ENCODE results near the gene BIRC2. TPM values are rescaled to one million over a fixed set of nuclear protein-coding genes. Genes with fewer than 3 reads are reported as not detected.
"Not testable (repeated sequence)": the region's sequence is repeated elsewhere in the genome, so short reads cannot be mapped to it uniquely, and the experiment has no call there.

Gene BIRC2
- 32.4 TPM for total RNA-seq
- long read RNA-seq, transcript BIRC2-201 (9 exons, 3,743 nt) = major isoform, 21 of 31 reads
- long read RNA-seq, partial matches to known transcripts = 3 of 31 reads
- long read RNA-seq, other reads (novel, unspliced or antisense) = 5 of 31 reads

DNA sequence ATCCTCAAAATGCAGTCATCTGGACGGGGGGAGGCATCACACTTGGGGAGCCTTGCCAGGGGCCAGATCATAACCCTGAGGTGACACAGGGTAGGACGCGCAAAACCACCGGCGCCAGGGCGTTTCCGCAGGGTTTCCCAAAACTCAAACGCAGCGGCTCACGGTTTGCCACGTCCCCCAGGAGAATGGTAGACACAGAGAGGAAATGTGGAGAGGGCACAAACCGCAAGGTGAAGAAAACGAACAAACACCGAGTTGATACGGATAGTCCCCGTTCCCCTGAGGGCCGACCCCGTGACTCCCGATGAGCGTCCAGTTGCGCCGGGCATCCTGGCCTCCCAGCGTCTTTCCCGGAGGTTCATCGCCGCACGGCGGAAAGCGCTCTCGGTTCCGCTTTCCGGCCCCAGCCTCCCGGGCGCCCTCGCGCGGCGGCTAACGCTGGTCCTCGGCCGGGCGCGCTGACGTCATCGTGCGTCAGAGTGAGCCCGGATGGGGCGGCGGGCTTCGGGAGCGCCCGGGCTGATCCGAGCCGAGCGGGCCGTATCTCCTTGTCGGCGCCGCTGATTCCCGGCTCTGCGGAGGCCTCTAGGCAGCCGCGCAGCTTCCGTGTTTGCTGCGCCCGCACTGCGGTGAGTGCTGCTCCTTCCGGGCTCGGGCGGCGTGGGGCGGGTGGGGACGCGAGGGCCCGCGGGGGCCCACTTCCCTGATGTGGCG, at the start of gene BIRC2:
TSS of gene BIRC2 (plus strand) at position 467 of the 714 bp plus-strand sequence. CDS start 2,641 bp downstream, outside the sequence.
- DNase-seq (ENCODE audit: missing footprints) (peak; percentile 98), ATAC-seq (peak; percentile 97)
- intact Hi-C loops (cut with DNase I) = loop anchor here (1.0 to 2.0 kb wide), 3 partner anchors 28 to 105 kb away; partner anchors contain the start of gene TMEM123

DNA sequence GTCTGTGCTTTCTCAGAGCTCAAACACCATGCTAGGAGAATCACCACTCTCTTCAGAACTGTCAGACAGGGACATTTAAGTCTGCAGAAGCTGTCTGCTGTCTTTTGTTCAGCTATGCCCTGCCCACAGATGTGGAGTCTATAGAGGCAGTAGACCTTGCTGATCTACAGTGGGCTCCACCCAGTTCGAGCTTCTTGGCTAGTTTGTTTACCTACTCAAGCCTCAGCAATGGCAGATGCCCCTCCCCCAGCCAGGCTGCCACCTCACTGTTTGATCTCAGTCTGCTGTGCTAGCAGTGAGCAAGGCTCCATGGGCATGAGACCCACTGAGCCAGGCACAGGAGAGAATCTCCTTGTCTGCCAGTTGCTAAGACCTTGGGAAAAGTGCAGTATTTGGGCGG, 46.2 kb upstream of the BIRC2 start:
- DNase-seq (ENCODE audit: missing footprints); intact Hi-C loops (cut with DNase I); ATAC-seq: not testable (repeated sequence)

DNA sequence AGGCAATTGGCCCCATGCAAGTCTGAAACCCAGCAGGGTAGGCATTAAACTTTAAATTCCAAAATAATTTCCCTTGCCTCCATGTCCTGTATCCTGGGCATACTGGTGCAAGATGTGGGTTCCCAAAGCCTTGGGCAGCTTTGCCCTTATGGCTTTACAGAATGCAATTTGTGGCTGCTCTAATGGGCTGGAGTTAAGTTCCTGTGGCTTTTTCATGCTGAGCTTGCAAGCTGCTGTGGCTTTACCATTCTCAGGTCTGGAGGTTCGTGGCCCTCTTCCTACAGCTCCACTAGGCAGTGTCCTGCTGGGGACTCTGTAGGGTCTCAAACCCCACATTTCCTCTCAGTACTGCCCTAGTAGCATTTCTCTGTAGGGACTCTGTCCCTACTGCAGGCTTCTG, 44.8 kb upstream of the BIRC2 start:
- intact Hi-C loops (cut with DNase I) = no loop called here
- ATAC-seq = no peak

DNA sequence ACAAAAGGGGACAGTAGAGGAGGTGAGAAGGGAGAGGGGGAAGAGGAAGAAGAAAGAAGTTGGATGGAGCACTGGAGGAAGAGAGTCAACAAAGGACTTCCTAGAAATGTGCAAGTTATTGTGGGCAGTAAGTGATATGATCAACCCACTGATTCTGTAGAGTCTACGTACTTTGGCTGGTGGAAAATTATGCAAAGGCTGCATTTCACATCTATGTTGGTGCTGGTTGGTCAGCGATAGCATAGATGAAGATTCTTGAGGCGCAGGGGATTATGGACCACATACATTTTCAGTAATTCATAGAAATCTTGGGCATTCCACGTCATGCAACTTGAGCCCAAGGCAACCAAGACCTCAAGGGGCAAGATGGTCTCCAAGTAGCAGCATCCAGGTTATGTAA, 42.3 kb upstream of the BIRC2 start:
- no peak for DNase-seq (ENCODE audit: missing footprints)
- no peak for ATAC-seq
- intact Hi-C loops (cut with DNase I) = no loop called here

More for the DNA sequence above, 44.8 kb upstream of the BIRC2 start:
- no peak for DNase-seq (ENCODE audit: missing footprints)

DNA sequence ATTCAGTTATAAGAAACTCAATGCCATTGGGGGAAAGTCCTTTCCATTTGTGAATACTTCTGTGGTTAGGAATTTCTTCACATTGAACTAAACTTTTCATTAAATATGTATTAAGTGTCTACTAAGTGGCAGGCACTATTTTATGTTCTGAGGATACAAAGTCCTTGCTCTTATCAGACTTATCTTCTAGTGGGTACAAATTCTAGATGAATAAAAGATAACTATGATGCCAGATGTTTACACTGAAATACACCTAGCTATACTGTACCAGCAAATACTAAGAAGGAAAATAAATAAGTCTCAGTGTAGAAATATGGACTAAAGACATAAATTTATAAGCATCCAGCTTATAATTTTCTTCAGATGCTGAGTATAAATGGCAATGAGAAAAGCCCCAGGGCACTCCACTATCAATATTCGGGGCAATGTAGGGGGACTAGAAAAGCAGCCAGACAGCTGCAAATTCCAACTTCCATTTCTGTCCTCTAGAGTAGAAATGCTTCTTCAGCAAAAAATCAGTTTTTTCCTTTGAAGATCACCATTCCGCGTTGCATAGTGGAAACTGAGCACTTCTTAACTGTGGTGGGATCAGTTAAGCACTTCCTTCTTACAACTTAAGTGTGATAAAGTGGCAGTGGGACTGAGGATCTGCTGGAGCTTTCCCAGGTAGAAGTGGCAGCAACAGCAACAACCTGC, 41.5 kb upstream of the BIRC2 start:
- intact Hi-C loops (cut with DNase I) = no loop called here
- DNase-seq (ENCODE audit: missing footprints) (no peak), ATAC-seq (no peak)

DNA sequence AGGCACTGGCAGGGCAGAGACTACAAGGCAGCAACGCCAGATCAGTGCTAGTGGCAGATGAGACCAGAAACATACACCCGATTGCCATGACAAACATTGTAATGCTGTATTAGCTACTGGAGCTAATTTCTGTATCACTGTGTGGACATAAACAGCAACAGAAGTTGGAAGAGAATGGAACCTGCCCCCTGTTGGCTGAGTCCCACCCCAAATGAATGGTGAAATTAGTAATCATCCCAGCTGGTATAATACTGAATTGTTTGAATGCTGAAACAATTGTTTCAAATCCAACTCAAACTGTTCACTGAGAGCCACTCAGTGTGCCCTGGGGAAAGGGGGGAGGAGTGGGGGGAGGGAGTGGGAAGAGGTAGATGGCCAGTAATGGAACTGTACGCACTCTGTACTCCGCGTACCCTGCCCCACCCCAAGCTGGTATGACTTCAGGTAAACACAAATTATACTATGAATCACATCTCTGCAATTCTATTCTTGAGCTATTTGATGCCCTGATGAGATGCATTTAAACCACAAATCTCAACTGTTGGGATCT, 40.9 kb upstream of the BIRC2 start:
- no peak for DNase-seq (ENCODE audit: missing footprints)
- ATAC-seq = no peak
- intact Hi-C loops (cut with DNase I) = no loop called here

DNA sequence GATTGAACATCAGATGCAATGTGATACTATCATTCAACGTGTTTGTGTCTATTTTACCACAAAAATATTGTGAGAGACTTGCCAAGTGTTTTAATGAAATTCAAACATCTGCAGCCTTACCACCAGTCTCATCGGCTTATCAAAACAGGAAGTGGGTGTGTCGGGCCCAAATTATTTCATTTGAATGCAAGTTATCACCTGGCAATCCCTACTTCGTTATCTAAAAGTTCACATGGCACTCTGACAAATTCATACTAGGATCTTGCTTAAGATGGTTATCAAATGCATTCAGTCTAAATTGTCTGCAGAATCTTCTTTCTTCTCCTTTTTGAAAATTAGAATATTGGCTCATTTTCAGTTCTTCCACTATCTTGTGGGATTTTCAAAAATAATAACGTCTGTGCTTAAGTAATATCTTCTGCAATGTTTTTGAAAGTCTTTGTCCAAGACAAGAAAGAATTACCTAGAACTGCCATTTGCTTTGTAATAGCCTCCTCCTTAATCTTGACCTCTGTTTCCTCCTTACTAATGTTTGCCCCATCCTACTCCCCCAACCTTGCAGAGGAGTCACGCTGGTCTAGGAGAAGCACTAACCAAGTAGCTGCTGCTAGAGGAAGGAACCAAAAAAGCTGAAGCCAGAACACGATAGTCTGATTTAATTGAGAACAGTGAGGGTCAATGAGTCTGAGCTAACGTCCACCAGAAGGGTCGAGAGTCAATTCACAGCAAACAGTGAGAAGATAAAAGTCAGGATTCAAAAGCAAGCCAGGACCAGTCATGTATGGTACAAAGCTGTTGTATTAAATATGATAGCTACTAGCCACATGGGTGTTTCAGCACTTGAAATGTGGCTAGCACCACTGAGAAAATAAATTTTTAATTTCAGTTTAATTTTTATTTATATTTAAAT, 39.9 kb upstream of the BIRC2 start:
- intact Hi-C loops (cut with DNase I) = no loop called here
- ATAC-seq (no peak), DNase-seq (ENCODE audit: missing footprints) (no peak)

DNA sequence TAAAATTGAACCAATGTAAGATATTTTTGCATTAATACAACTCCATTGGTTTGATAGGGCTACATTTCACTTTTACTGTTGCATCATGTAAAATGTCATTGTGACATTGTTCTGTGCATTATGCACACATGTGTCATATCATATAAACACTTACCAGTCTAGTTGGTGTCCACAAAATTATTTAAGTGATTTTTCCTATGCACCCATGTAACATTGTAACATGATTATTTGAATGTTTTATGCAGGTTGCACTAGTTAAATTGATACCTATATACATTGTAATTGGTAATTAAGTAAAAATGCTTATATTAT, 39.3 kb upstream of the BIRC2 start:
- ATAC-seq (no peak), DNase-seq (ENCODE audit: missing footprints) (no peak)
- intact Hi-C loops (cut with DNase I) = no loop called here

DNA sequence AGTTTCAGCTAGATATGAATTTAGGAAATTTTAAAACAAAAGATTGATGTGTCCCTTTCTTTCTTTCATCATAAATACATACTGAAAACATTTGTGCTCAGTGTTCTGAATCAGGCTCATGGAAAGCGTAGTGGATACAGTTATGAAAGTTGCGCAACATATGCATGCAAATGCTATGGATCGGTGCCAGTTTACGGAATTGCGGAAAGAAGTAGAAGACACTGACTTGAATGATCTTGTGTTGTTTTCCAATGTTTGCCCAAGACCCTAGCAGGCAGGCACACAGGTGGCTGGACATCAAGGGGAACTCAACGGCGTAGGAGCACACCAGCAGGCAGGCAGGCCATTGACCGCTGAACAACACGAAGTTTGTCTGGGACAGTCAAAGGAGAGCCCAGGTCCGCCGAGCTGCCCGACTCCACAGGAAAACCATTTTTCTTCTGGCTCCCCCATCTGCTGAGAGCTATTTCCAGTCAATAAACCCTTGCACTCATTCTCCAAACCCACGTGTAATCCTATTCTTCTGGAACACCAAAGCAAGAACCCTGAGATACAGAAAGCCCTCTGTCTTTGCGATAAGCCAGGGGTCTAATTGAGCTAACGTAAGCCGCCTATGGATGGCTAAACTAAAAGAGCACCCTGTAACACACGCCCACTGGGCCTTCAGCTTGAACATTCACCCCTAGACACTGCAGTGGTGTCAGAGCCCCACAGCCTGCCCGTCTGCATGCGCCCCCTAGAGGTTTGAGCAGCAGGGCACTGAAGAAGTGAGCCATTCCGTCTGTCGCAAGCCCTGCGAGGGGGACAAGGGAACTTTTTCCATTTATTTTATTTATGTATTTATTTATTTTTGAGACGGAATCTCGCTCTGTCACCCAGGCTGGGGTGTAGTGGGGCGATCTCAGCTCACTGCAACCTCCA, 37.1 kb upstream of the BIRC2 start:
- ATAC-seq = no peak
- intact Hi-C loops (cut with DNase I) = no loop called here

DNA sequence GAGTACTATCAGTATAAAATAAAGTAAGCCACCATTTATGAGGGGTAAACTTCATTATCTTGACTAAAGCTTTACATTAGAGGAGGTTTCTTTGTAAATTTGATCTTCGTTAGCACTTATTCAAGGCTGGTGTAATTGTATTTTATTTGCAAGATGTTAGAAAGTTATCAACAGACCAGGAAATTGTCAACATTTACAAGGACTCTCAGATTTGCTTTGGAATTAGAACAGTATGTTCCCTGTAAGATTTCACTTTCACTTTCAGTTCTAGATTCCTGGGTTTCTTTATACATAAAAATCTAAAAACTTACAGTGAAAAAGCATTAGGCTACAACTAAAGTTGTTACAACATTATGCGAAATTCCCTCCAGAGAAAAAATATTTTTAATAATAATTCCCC, 34.3 kb upstream of the BIRC2 start:
- no peak for DNase-seq (ENCODE audit: missing footprints)
- intact Hi-C loops (cut with DNase I) = no loop called here
- no peak for ATAC-seq

More for the DNA sequence above, 37.1 kb upstream of the BIRC2 start:
- no peak for DNase-seq (ENCODE audit: missing footprints)

DNA sequence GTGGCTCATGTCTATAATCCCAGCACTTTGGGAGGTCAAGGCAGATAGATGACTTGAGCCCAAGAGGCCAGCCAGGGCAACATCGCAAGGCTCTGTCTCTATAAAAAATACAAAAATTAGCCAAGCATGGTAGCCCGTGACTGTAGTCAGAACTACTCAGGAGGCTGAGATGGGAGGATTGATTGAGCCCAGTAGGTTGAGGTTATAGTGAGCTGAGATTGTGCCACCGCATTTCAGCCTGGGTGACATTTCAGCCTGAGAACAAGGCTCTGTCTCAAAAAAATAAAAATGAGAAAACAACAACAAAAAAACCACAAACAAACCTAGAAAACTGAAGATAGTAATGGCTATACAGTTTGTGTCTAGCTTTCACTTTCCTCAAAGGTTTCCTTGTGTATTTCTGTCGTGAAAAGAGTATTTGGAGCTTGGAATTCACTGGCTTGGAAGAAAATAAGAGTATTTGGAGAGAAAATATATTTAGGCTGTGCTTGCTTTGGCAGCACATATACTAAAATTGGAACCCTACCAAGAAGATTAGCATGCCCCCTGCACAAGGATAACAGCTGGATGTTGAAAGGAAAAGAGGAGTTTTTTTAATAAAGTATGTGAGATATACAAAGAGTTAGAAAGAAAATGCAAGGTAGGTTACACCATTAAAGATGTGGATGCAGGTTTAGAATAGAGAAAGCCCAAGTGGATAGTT, 33.6 kb upstream of the BIRC2 start:
- ATAC-seq = no peak
- no peak for DNase-seq (ENCODE audit: missing footprints)
- intact Hi-C loops (cut with DNase I) = no loop called here

DNA sequence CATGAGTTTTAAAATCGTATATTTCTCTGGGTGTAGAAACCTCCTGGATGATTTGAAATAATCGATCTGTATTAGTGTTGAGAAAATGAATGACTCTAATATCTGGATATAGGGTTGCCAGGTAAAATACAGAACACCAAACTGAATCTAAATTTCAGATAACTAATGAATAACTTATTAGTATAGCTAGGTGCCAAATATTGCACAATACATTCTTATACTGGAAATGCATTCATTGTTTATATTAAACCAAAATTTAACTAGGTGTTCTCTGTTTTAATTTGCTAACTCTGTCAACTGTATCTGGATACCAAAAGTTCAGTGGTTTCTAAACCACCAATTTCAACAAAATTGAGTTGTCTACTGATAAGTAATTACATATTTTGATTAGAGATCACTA, 32.2 kb upstream of the BIRC2 start:
- no peak for ATAC-seq
- DNase-seq (ENCODE audit: missing footprints) = no peak
- intact Hi-C loops (cut with DNase I) = no loop called here

DNA sequence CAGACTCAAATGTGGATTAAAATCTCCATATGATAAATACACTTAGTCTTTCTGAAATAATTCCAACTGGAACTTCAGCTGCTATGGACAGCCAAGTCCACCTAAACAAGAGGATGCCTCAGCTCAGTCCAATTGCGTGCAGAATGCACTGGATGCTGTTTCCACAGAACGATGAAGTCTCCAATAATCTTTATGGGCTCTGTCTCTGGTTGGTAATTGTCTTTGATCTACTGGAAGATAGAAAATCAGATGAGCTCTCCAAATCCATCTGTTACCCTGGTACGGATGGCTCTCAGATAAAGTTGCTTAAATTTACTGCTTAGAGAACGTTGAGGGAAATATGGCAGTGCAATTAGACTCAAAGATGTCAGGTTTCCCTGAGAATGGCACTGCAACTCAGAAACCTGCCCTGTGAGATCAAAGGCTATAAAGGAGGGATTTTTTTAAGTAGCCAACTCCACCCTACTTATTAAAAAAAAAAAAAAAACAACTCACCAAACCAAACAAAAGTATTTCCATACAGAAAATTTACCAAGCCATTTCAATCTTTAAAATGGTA, 30.6 kb upstream of the BIRC2 start:
- intact Hi-C loops (cut with DNase I) = no loop called here
- ATAC-seq (no peak), DNase-seq (ENCODE audit: missing footprints) (no peak)

DNA sequence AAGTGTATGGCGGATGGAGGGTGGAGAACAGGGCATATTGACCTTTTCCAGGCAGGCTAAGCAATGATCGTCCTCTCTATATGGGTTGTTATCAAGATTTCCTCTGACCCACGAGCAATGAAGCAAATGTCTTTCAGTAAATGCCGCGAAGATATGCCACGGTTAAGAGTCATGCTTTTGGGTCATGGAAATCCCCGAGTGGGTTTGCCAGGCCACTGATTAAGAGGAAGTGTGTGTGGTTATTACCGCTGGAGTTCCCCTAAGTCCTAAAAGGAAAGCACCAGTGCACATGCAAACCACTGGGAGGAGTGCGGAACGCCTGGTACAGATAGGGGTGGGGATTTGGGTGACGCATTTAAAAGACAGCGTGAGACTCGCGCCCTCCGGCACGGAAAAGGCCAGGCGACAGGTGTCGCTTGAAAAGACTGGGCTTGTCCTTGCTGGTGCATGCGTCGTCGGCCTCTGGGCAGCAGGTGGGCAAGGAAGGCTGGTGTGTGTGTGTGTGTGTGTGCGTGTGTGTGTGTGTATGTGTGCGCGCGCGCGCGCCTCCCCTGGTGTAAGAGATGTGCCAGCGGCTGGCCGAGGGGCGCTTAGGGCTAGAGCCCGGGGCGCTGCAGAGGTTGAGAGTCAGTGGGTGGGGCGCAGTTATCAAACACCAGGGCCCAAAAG, 29.8 kb upstream of the BIRC2 start, which contains the start of gene BIRC3:
TSS of gene BIRC3 (plus strand) at position 386 of the 669 bp plus-strand sequence. CDS start 7,026 bp downstream, outside the sequence.
- intact Hi-C loops (cut with DNase I) = no loop called here
- peak; percentile 90 for DNase-seq (ENCODE audit: missing footprints)
- ATAC-seq = peak; percentile 96

DNA sequence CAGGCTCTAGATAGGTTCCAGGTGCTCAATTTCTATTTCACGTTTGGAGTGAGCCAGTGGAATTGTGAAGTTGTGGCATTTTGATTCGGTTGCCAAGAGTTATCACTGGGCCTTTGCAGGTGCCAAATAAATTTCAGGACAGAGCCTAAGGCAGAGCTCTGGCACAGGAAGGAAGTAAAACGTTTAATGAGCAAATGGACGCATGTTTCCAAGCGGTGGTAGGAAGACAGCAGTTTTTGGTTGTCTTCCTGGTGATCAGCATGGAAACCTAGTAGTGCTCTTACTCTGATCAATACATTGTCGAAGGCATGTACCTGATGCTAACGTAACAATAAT, 29.3 kb upstream of the BIRC2 start:
- ATAC-seq (peak; percentile 17), DNase-seq (ENCODE audit: missing footprints) (no peak)
- intact Hi-C loops (cut with DNase I) = loop anchor here (2.0 kb wide), 1 partner anchor 29 kb away; the partner anchor contains the start of gene BIRC2

DNA sequence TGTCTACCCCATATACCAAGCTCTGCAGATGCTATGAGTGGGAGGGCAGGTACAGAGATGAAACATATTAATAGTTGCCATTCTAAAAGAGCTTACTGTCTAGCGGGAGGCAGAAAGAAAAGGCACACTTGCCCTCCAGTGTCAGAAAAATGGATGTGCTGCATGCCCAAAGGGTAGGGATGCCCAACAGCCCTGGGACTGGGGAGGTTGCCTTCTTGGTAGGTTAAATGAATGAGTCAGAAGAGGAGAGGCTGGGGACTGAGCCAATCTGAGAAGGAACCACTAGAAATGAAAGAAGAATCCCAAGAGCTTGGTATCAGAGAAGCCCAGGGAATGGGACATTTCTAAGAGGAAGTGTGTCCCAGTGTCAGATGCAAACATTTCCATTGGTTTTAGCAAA, 28.5 kb upstream of the BIRC2 start:
- intact Hi-C loops (cut with DNase I) = loop anchor here (2.0 kb wide), 1 partner anchor 28 kb away; the partner anchor contains the start of gene BIRC2
- ATAC-seq = no peak
- DNase-seq (ENCODE audit: missing footprints) = no peak
